HCT116 (cell line): Measurements from ENCODE around the gene ACCS. TPM values are rescaled to one million over a fixed set of nuclear protein-coding genes. Genes with fewer than 3 reads are reported as not detected.

Experiments used
- ATAC-seq: fragments of 200-7000 bp; cut with Tn5 transposase; 2 replicates; pipeline ENCODE4 v1.9.1; 2020; ENCODE audit warnings: mild to moderate bottlenecking, moderate library complexity
- BruUV-seq: library from RNA; stranded (reverse); fragments of 400-500 nt; replicated peaks from 2 replicates; lab custom pipeline; 2021; lab: Mats Ljungman, UMichigan
- CTCF ChIA-PET: fragments of 300-600 bp; sonication (Branson Sonifier 250); formaldehyde crosslinking; loops from one replicate; lab custom pipeline; 2021; ENCODE audit warnings: antibody characterized with exemption; lab: Charles Lee
- POLR2A ChIA-PET: fragments of 300-600, 350-600 bp; sonication (Branson Sonifier 250); formaldehyde crosslinking; loops from one replicate; lab custom pipeline; 2021; ENCODE audit warnings: antibody characterized with exemption; lab: Charles Lee
- RAD21 ChIA-PET, 2 experiments: fragments of 300-600 bp; sonication (Branson Sonifier 250); formaldehyde crosslinking; loops; one replicate each; lab custom pipeline; 2023; ENCODE audit warnings: low total read pairs in 2 of 2; ENCODE audit not compliant: uncharacterized antibody in 2 of 2, unreplicated experiment in 2 of 2, low non-redundant PET in 1 of 2; lab: Charles Lee
- DNase-seq: peaks from one replicate; pipeline ENCODE4 v3.0.0-alpha.2; 2010; ENCODE audit warnings: low read depth, low spot score
- H2AFZ ChIP-seq: fragments of 200-600 bp; shearing (Covaris generic), sonication (generic); 2 replicates; pipeline ENCODE4 v1.6.1; 2017; ENCODE audit warnings: low read depth, mixed run types, mixed read lengths, antibody characterized with exemption, low read length; ENCODE audit not compliant: poor library complexity, severe bottlenecking
- H3K27ac ChIP-seq: 2 replicates; pipeline ENCODE4 v1.5.1; 2012; ENCODE audit warnings: low read depth, low read length
- H3K27me3 ChIP-seq: fragments of 200-600 bp; sonication (generic); 2 replicates; pipeline ENCODE4 v1.6.1; 2016; ENCODE audit warnings: mixed run types, low read length, mixed read lengths; ENCODE audit not compliant: insufficient read depth
- H3K36me3 ChIP-seq, 2 experiments: fragments of 200-500 bp in 1 of 2; fragments of 200-600 bp in 1 of 2; sonication (Bioruptor generic) in 1 of 2; sonication (generic) in 1 of 2; 2 replicates each; pipeline versions ENCODE4 v1.5.1 to v1.6.1; 2014 to 2016; ENCODE audit warnings: low read length in 2 of 2, inconsistent platforms in 1 of 2, mixed read lengths in 1 of 2, mixed run types in 1 of 2; ENCODE audit not compliant: insufficient read depth in 2 of 2, control insufficient read depth in 1 of 2
- H3K4me1 ChIP-seq, 2 experiments: fragments of 200-600 bp in 1 of 2; sonication (generic) in 1 of 2; 2 replicates each; pipeline versions ENCODE4 v1.5.1 to v1.6.1; 2012 to 2017; ENCODE audit warnings: low read length in 2 of 2, inconsistent platforms in 1 of 2, mild to moderate bottlenecking in 1 of 2, mixed read lengths in 1 of 2, mixed run types in 1 of 2, moderate library complexity in 1 of 2; ENCODE audit not compliant: insufficient read depth in 2 of 2, control insufficient read depth in 1 of 2
- H3K4me2 ChIP-seq: fragments of 200-600 bp; sonication (generic); 2 replicates; pipeline ENCODE4 v1.6.1; 2017; ENCODE audit warnings: mixed run types, low read length, mixed read lengths
- H3K4me3 ChIP-seq, 2 experiments: fragments of 200-600 bp in 1 of 2; sonication (generic) in 1 of 2; replicated peaks in 1 of 2; 2 replicates each; pipeline ENCODE4 v1.5.1; 2011 to 2016; ENCODE audit warnings: low read length in 2 of 2, control low read depth in 1 of 2, low read depth in 1 of 2, mild to moderate bottlenecking in 1 of 2, mixed read lengths in 1 of 2, mixed run types in 1 of 2
- H3K79me2 ChIP-seq: fragments of 200-600 bp; sonication (generic); 2 replicates; pipeline ENCODE4 v1.6.1; 2017; ENCODE audit warnings: mild to moderate bottlenecking, mixed run types, low read length, moderate library complexity, mixed read lengths; ENCODE audit not compliant: insufficient read depth
- H3K9ac ChIP-seq: fragments of 200-600 bp; sonication (generic); 2 replicates; pipeline ENCODE4 v1.6.1; 2016; ENCODE audit warnings: low read length, mixed read lengths
- H3K9me2 ChIP-seq: fragments of 200-600 bp; sonication (generic), shearing (Covaris generic); 2 replicates; pipeline ENCODE4 v1.6.1; 2017; ENCODE audit warnings: mixed run types, mild to moderate bottlenecking, moderate library complexity; ENCODE audit not compliant: insufficient read depth
- H3K9me3 ChIP-seq, 2 experiments: fragments of 200-500 bp in 1 of 2; fragments of 200-600 bp in 1 of 2; sonication (Bioruptor generic) in 1 of 2; sonication (generic) in 1 of 2; 2 replicates each; pipeline ENCODE4 v1.6.1; 2014 to 2017; ENCODE audit warnings: low read length in 2 of 2, mixed read lengths in 2 of 2, inconsistent platforms in 1 of 2, low read depth in 1 of 2, mild to moderate bottlenecking in 1 of 2, mixed run types in 1 of 2, moderate library complexity in 1 of 2; ENCODE audit not compliant: control insufficient read depth in 1 of 2, insufficient read depth in 1 of 2
- H4K20me1 ChIP-seq: fragments of 200-600 bp; sonication (generic), shearing (Covaris generic); 2 replicates; pipeline ENCODE4 v1.6.1; 2017; ENCODE audit warnings: mixed run types, mild to moderate bottlenecking, moderate library complexity; ENCODE audit not compliant: insufficient read depth
- CTCF ChIP-seq, 3 experiments: fragments of 200-600 bp in 1 of 3; sonication (generic) in 1 of 3; IDR thresholded peaks in 2 of 3; conservative IDR thresholded peaks in 1 of 3; 2 replicates each; pipeline ENCODE4 v1.5.1; 2012 to 2017; ENCODE audit warnings: low read depth in 2 of 3, low read length in 2 of 3, antibody characterized with exemption in 1 of 3, borderline replicate concordance in 1 of 3, control low read depth in 1 of 3, mild to moderate bottlenecking in 1 of 3, mixed read lengths in 1 of 3, mixed run types in 1 of 3, moderate library complexity in 1 of 3; ENCODE audit not compliant: insufficient read depth in 1 of 3
- ELF1 ChIP-seq: IDR thresholded peaks from 2 replicates; pipeline ENCODE4 v1.6.1; 2012; ENCODE audit warnings: low read depth, borderline replicate concordance
- FOSL1 ChIP-seq: IDR thresholded peaks from 2 replicates; pipeline ENCODE4 v1.6.1; 2012; ENCODE audit warnings: low read depth
- JUND ChIP-seq: IDR thresholded peaks from 2 replicates; pipeline ENCODE4 v1.6.1; 2012
- MAX ChIP-seq: IDR thresholded peaks from 2 replicates; pipeline ENCODE4 v1.6.1; 2012
- POLR2A ChIP-seq: IDR thresholded peaks from 2 replicates; pipeline ENCODE4 v1.7.0; 2011; ENCODE audit warnings: borderline replicate concordance; ENCODE audit not compliant: insufficient read depth, insufficient read length; ENCODE audit errors: extremely low read depth
- POLR2AphosphoS5 ChIP-seq: IDR thresholded peaks from 2 replicates; pipeline ENCODE4 v1.6.1; 2011; ENCODE audit warnings: mild to moderate bottlenecking, low read depth, low read length, moderate library complexity
- RAD21 ChIP-seq: IDR thresholded peaks from 2 replicates; pipeline ENCODE4 v1.6.1; 2012; ENCODE audit warnings: low read depth, mild to moderate bottlenecking
- REST ChIP-seq: IDR thresholded peaks from 2 replicates; pipeline ENCODE4 v1.6.1; 2012; ENCODE audit warnings: low read depth
- intact Hi-C: fragments of 100-400 bp; cut with micrococcal nuclease; formaldehyde crosslinking; loops from 2 replicates; pipeline ENCODE4 v1.10.0; 2022
- total RNA-seq: library from RNA; stranded (reverse); gene quantifications from one replicate; pipeline ENCODE4 v1.2.1, GENCODE V29; 2021; ENCODE audit not compliant: unreplicated experiment

The ACCS gene
- total RNA-seq, 1 experiment from 2014 or later, result 13.2 TPM

DNA sequence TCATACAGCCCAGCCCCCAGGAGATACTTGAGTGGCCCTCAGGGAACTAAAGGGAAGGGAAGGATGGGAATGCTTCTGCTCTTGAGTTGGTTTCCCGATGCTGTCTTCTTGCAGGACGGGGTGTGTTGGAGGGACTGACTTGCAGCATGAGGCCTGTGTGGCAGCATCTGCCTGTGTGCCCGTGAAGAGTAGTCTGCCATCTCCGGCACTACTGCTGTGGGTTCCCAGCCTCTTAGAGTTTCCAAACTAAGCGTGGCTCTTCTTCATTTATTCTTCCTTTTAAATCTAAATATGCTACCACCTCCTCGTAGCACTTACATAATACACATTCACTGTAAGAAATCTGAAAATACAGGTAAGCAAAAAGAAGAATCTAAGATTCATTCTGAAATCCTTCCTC is 42.2 kb downstream of the ACCS start:
- no peak overlapping the region for H3K9ac ChIP-seq
- H3K9me3 ChIP-seq, result no peaks in the 10 kb centered on the region
- ChIA-PET POLR2A (no interaction called here), RAD21 (no interaction called here), CTCF (no interaction called here)
- ATAC-seq, result no peak
- no peaks in the 10 kb centered on the region for H3K4me1 ChIP-seq
- H4K20me1 ChIP-seq, result no peaks in the 10 kb centered on the region
- no peak overlapping the region for H3K4me2 ChIP-seq
- intact Hi-C loops, result no loop called here
- H3K9me2 ChIP-seq, result no peaks in the 10 kb centered on the region
- no peaks in the 10 kb centered on the region for H3K27me3 ChIP-seq
- TF ChIP-seq REST (no peak), MAX (no peak), JUND (no peak), FOSL1 (no peak), POLR2A (no peak)
- H3K36me3 ChIP-seq, result peaks cover 0 to 5% of the 10 kb centered on the region in 2 experiments; a peak in 1 of 4 replicates
- no peak for DNase-seq
- no TSS peak for BruUV-seq
- peaks cover 4% of the 10 kb centered on the region; the same call in 1 of the 2 replicates for H3K79me2 ChIP-seq
- H3K4me3 ChIP-seq, result no peak overlapping the region
- H2AFZ ChIP-seq, result no peak overlapping the region
- H3K27ac ChIP-seq, result no peak overlapping the region

- no peak overlapping the region for H3K9ac ChIP-seq
- intact Hi-C loops, result loop anchor here (1.0 kb wide), 1 partner anchor 428 kb away; no protein-coding TSS in a partner anchor
- H3K27me3 ChIP-seq, result no peaks in the 10 kb centered on the region
- H3K9me2 ChIP-seq, result no peaks in the 10 kb centered on the region
- no TSS peak for BruUV-seq
- no peaks in the 10 kb centered on the region for H3K4me1 ChIP-seq
- TF ChIP-seq ELF1, result 0 out of 2 replicates have a peak, but pooled peaks have one; percentile 27
- TF ChIP-seq POLR2AphosphoS5, result no peak
- TF ChIP-seq CTCF (IDR thresholded peaks at IDR 0.05 in 2 of 3, conservative IDR thresholded peaks at IDR 0.05 in 1 of 3; ENCODE audit: borderline replicate concordance in 1 of 3, insufficient read depth in 1 of 3, low read depth in 2 of 3, low read length in 2 of 3), result peak; percentile 53 to 90 (median 84); a peak in 5 of 6 replicates
- TF ChIP-seq RAD21, result peak; percentile 65
- TF ChIP-seq, all 23 proteins: peak for 3
- no peaks in the 10 kb centered on the region; the same call in 1 of the 2 replicates for H3K79me2 ChIP-seq
- ATAC-seq, result peak; percentile 100
- H4K20me1 ChIP-seq, result no peaks in the 10 kb centered on the region
- RAD21 ChIA-PET, result no interaction called here
- no peak for DNase-seq
- CTCF ChIA-PET, result interaction anchor here (1.0 to 1.4 kb wide), 2 partner anchors 10 to 15 kb away, joined by 3 to 10 read pairs; partner anchors contain the start of gene EXT2
- no peaks in the 10 kb centered on the region for H3K9me3 ChIP-seq
- no peak overlapping the region for H3K4me3 ChIP-seq
- POLR2A ChIA-PET, result no interaction called here
- peaks cover 6 to 12% of the 10 kb centered on the region in 2 experiments; a peak in 2 of 4 replicates for H3K36me3 ChIP-seq
- H3K27ac ChIP-seq, result no peak overlapping the region
- H3K4me2 ChIP-seq, result no peak overlapping the region
- H2AFZ ChIP-seq, result no peak overlapping the region
Measured at GRCh38 chr11:44110231-44110679, 44.2 kb downstream of the ACCS start.
